ENCODE results near the gene SELENBP1.

DNA sequence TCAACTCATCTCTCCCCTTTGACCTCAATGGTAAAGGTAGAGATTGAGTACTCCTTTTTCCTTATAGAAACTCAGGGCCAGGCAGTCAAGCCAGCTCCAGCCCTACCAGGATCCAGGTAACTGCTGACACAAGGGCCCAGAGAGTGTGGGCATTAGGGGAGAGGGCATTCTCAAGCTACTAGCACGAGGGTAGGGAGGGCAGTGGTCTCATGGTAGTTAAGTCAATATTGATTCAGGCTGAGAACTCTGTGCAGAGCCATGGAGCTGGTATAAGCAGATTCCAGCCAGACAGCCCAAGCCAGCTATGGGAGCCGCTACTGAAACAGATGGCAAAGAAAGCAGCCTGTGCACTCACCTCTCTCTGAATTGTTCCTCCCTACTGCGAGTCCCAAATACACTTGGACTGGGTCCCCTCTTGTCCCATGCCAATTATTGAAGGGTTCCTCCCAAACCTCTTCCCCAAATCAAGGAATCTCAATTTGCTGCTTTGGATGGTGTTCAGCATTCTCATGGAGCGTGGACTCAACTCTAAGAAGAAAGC, 48.0 kb downstream of the SELENBP1 start:
- TF ChIP-seq FOXP2 (optimal IDR thresholded peaks at IDR 0.05; ENCODE audit: control extremely low read depth, extremely low read length, insufficient read depth), result no peak
- no peak for TF ChIP-seq POLR2AphosphoS5 (IDR thresholded peaks at IDR 0.05; ENCODE audit: borderline replicate concordance, low read depth, low read length)
- no peak for TF ChIP-seq EZH2 (IDR thresholded peaks at IDR 0.05)

All from SK-N-MC (cell line).